MCF 10A (cell line): ENCODE measurements around the gene PUS10. TPM values are rescaled to one million over a fixed set of nuclear protein-coding genes. Genes with fewer than 3 reads are reported as not detected.
"Not testable (repeated sequence)": the region's sequence is repeated elsewhere in the genome, so short reads cannot be mapped to it uniquely, and the experiment has no call there.

Experiments
- BruUV-seq: library from RNA; stranded (reverse); fragments of 400-500 nt; replicated peaks from 2 replicates; lab custom pipeline; 2021; lab: Mats Ljungman, UMichigan
- CTCF ChIA-PET: fragments of 300-600 bp; sonication (Branson Sonifier 250); formaldehyde crosslinking; extraction: SDS; loops from one replicate; lab custom pipeline; 2021; ENCODE audit warnings: antibody characterized with exemption, inconsistent platforms; lab: Yijun Ruan, JAX
- POLR2A ChIA-PET: fragments of 300-600, 350-650 bp; sonication (Branson Sonifier 250); formaldehyde crosslinking; extraction: SDS; loops from one replicate; lab custom pipeline; 2020; ENCODE audit warnings: antibody characterized with exemption, inconsistent platforms; lab: Yijun Ruan, JAX
- DNase-seq: peaks from one replicate; pipeline ENCODE4 v3.0.0-alpha.2; 2018; ENCODE audit not compliant: unreplicated experiment
- H3K27ac Mint-ChIP-seq: one replicate; pipeline ENCODE4 v1.8.0; 2022; ENCODE audit warnings: mild to moderate bottlenecking, low read depth, mixed read lengths; ENCODE audit not compliant: unreplicated experiment
- H3K27me3 Mint-ChIP-seq: one replicate; pipeline ENCODE4 v1.8.0; 2022; ENCODE audit warnings: mixed read lengths; ENCODE audit not compliant: insufficient read depth, unreplicated experiment
- H3K36me3 Mint-ChIP-seq: one replicate; pipeline ENCODE4 v1.8.0; 2022; ENCODE audit warnings: mild to moderate bottlenecking, moderate library complexity, mixed read lengths; ENCODE audit not compliant: insufficient read depth, unreplicated experiment
- H3K4me1 Mint-ChIP-seq: one replicate; pipeline ENCODE4 v1.8.0; 2022; ENCODE audit warnings: mixed read lengths; ENCODE audit not compliant: insufficient read depth, unreplicated experiment
- H3K4me3 Mint-ChIP-seq: one replicate; pipeline ENCODE4 v1.8.0; 2022; ENCODE audit warnings: mild to moderate bottlenecking, moderate library complexity, mixed read lengths; ENCODE audit not compliant: unreplicated experiment
- H3K9me3 Mint-ChIP-seq: one replicate; pipeline ENCODE4 v1.8.0; 2022; ENCODE audit warnings: mixed read lengths; ENCODE audit not compliant: unreplicated experiment
- intact Hi-C: fragments of 100-400 bp; cut with micrococcal nuclease; formaldehyde crosslinking; loops from 2 replicates; pipeline ENCODE4 v1.14.1; 2022
- total RNA-seq: library from RNA; stranded (reverse); gene quantifications from 2 replicates; pipeline ENCODE4 v1.2.3, GENCODE V29; 2022
- TF ChIP-seq, protein P1 (sequence below): fragments of 200-600 bp; IDR thresholded peaks from one replicate; pipeline ENCODE4 v1.8.0; 2022; ENCODE audit warnings: antibody characterized with exemption, mild to moderate bottlenecking; ENCODE audit not compliant: unreplicated experiment

Gene PUS10
- total RNA-seq, 1 experiment from 2014 or later, result 5.0 TPM

DNA sequence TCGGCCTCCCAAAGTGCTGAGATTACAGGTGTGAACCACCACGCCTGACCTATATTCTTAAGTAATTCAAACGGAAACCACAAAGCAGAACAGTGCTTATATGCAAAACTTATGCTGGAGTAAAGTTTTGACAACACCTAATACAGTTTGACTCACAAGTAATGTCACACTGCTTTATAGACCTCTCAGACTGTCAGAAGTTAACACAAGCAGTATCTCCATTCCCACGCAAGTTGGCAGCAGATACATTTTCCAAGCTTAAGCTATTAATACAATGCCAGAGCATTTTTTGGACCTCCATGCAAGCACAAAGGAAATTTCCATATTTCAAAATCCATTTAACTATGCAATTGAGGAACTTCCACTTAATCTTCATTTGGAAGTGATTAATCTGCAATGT, 26.6 kb upstream of the PUS10 start:
- no peak for DNase-seq
- Mint-ChIP-seq H3K9me3 (no peaks in the 10 kb centered on the region), H3K27ac (no peak overlapping the region), H3K27me3 (no peaks in the 10 kb centered on the region), H3K4me1 (no peaks in the 10 kb centered on the region), H3K36me3 (peaks cover 56% of the 10 kb centered on the region), H3K4me3 (no peak overlapping the region)
- TF ChIP-seq, protein P1, sequence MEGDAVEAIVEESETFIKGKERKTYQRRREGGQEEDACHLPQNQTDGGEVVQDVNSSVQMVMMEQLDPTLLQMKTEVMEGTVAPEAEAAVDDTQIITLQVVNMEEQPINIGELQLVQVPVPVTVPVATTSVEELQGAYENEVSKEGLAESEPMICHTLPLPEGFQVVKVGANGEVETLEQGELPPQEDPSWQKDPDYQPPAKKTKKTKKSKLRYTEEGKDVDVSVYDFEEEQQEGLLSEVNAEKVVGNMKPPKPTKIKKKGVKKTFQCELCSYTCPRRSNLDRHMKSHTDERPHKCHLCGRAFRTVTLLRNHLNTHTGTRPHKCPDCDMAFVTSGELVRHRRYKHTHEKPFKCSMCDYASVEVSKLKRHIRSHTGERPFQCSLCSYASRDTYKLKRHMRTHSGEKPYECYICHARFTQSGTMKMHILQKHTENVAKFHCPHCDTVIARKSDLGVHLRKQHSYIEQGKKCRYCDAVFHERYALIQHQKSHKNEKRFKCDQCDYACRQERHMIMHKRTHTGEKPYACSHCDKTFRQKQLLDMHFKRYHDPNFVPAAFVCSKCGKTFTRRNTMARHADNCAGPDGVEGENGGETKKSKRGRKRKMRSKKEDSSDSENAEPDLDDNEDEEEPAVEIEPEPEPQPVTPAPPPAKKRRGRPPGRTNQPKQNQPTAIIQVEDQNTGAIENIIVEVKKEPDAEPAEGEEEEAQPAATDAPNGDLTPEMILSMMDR, result no peak
- no TSS peak for BruUV-seq
- CTCF ChIA-PET, result no interaction called here
- POLR2A ChIA-PET, result no interaction called here
- intact Hi-C loops, result no loop called here

DNA sequence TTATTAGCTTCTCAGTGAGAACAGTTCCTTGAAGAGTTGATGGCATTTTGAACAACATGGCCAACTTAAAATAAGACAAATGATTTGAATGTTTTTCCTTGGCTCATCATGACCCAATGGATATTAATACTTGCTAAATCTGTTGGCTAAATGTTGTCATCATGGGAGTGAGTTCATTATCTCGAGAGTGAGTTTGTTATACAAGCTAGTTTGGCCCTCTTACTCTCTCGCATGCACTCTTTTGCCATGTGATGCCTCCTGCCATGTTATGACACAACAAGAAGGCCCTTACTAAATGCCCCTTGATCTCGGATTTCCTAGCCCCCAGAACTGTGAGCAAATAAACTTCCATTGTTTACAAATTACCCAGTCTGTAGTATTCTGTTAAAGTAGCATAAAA, 24.8 kb upstream of the PUS10 start:
- Mint-ChIP-seq H3K9me3 (peaks cover under 1% of the 10 kb centered on the region), H3K27me3 (no peaks in the 10 kb centered on the region), H3K4me1 (no peaks in the 10 kb centered on the region), H3K4me3 (no peak overlapping the region), H3K36me3 (peaks cover 39% of the 10 kb centered on the region), H3K27ac (no peak overlapping the region)
- TF ChIP-seq, protein P1, result no peak
- intact Hi-C loops, result no loop called here
- POLR2A ChIA-PET, result interaction anchor here (1.0 to 1.2 kb wide), 4 partner anchors 10 to 167 kb away, joined by 3 to 4 read pairs (median 4); partner anchors contain the start of gene SANBR
- no peak for DNase-seq
- BruUV-seq, result no TSS peak
- CTCF ChIA-PET, result no interaction called here

DNA sequence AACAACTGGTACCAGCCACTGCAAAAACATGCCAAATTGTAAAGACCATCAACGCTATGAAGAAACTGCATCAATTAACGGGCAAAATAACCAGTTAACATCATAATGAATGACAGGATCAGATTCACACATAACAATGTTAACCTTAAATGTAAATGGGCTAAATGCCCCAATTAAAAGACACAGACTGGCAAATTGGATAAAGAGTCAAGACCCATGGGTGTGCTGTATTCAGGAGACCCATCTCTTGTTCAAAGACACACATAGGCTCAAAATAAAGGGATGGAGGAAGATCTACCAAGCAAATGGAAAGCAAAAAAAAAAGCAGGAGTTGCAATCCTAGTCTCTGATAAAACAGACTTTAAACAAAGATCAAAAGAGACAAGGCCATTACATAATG, 18.6 kb upstream of the PUS10 start:
- H3K27ac Mint-ChIP-seq, CTCF ChIA-PET, H3K4me1 Mint-ChIP-seq, BruUV-seq, DNase-seq, H3K4me3 Mint-ChIP-seq, POLR2A ChIA-PET, intact Hi-C loops, H3K27me3 Mint-ChIP-seq: not testable (repeated sequence)
- peaks cover 50% of the 10 kb centered on the region for H3K36me3 Mint-ChIP-seq
- H3K9me3 Mint-ChIP-seq, result peaks cover 23% of the 10 kb centered on the region

DNA sequence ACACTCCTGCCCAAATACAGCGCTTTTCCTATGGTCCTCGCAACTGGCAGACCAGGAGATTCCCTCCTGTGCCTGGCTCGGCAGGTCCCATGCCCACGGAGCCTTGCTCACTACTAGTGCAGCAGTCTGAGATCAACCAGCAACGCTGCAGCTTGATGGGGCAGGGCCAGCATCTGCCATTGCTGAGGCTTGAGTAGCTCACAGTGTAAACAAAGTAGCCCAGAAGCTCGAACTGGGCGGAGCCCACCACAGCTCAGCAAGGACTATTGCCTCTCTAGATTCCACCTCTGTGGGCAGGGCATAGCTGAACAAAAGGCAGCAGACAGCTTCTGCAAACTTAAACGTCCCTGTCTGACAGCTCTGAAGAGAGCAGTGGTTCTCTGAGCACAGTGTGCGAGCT, 16.5 kb upstream of the PUS10 start:
- POLR2A ChIA-PET, intact Hi-C loops, H3K4me3 Mint-ChIP-seq, DNase-seq, H3K4me1 Mint-ChIP-seq, H3K27me3 Mint-ChIP-seq, BruUV-seq, H3K27ac Mint-ChIP-seq: not testable (repeated sequence)
- H3K36me3 Mint-ChIP-seq, result peaks cover 46% of the 10 kb centered on the region
- CTCF ChIA-PET, result interaction anchor here (0.6 kb wide), 1 partner anchor 21 kb away, joined by 4 read pairs; no protein-coding TSS in a partner anchor
- H3K9me3 Mint-ChIP-seq, result peaks cover 23% of the 10 kb centered on the region

DNA sequence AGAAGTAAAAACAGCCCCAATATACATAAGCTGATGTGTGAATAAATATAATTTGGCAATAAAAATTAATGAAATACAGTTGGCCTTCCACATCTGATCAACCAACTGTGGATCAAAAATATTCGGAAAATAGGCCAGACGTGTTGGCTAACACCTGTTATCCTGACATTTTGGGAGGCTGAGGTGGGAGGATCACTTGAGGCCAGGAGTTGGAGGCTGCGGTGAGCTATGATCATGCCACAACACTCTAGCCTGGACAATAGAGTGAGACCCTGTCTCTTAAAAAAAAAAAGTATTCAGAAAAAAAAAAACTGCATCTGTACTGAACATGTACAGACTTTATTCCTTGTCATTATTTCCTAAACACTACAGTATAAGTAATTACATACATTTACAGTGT, 11.5 kb upstream of the PUS10 start:
- Mint-ChIP-seq H3K27me3 (no peaks in the 10 kb centered on the region), H3K9me3 (peaks cover 7% of the 10 kb centered on the region), H3K4me3 (no peak overlapping the region), H3K4me1 (no peaks in the 10 kb centered on the region), H3K36me3 (peaks cover 49% of the 10 kb centered on the region), H3K27ac (no peak overlapping the region)
- CTCF ChIA-PET, result interaction anchor here (0.8 to 1.1 kb wide), 2 partner anchors 355 to 934 kb away, joined by 3 read pairs; no protein-coding TSS in a partner anchor
- no peak for DNase-seq
- TF ChIP-seq, protein P1, result no peak
- POLR2A ChIA-PET, result interaction anchor here (1.0 to 6.0 kb wide), 3 partner anchors 9 to 274 kb away, joined by 3 to 37 read pairs (median 4); partner anchors contain the start of genes PAPOLG, PEX13 and PUS10
- intact Hi-C loops, result no loop called here
- BruUV-seq, result no TSS peak
